H9 (cell line): ENCODE data around the gene BCAR3. TPM values are rescaled to one million over a fixed set of nuclear protein-coding genes. Genes with fewer than 3 reads are reported as not detected.

Experiments used
- DNase-seq: peaks from one replicate; pipeline ENCODE4 v3.0.0-alpha.2; 2017
- H2AFZ ChIP-seq: one replicate; pipeline ENCODE4 v1.6.1; 2013; ENCODE audit warnings: mild to moderate bottlenecking, low read length, control low read depth, moderate library complexity
- H2AK5ac ChIP-seq: 2 replicates; pipeline ENCODE4 v1.6.1; 2013; ENCODE audit warnings: low read length, control low read depth, mixed read lengths; ENCODE audit not compliant: insufficient read length
- H2BK120ac ChIP-seq: one replicate; pipeline ENCODE4 v1.6.1; 2013; ENCODE audit warnings: low read depth, mild to moderate bottlenecking, low read length, control low read depth, inconsistent platforms; ENCODE audit not compliant: poor library complexity, severe bottlenecking
- H2BK12ac ChIP-seq: 2 replicates; pipeline ENCODE4 v1.6.1; 2013; ENCODE audit warnings: low read length, control low read depth, mixed read lengths, low read depth; ENCODE audit not compliant: insufficient read length
- H2BK15ac ChIP-seq: 2 replicates; pipeline ENCODE4 v1.6.1; 2013; ENCODE audit warnings: low read depth, low read length, control low read depth
- H2BK20ac ChIP-seq: one replicate; pipeline ENCODE4 v1.6.1; 2013; ENCODE audit warnings: low read depth, mild to moderate bottlenecking, low read length, control low read depth, inconsistent platforms; ENCODE audit not compliant: poor library complexity, severe bottlenecking
- H2BK5ac ChIP-seq: 2 replicates; pipeline ENCODE4 v1.6.1; 2013; ENCODE audit warnings: low read length, control low read depth, mixed read lengths; ENCODE audit not compliant: insufficient read length
- H3K14ac ChIP-seq: 2 replicates; pipeline ENCODE4 v1.6.1; 2013; ENCODE audit warnings: low read length, control low read depth; ENCODE audit not compliant: insufficient read depth
- H3K18ac ChIP-seq: 2 replicates; pipeline ENCODE4 v1.6.1; 2013; ENCODE audit warnings: low read depth, mild to moderate bottlenecking, mixed read lengths, low read length, control low read depth; ENCODE audit not compliant: insufficient read length
- H3K23ac ChIP-seq: 2 replicates; pipeline ENCODE4 v1.6.1; 2013; ENCODE audit warnings: low read length, control low read depth, mixed read lengths, low read depth; ENCODE audit not compliant: insufficient read length
- H3K23me2 ChIP-seq: 2 replicates; pipeline ENCODE4 v1.6.1; 2013; ENCODE audit warnings: low read depth, mild to moderate bottlenecking, mixed read lengths, low read length, control low read depth; ENCODE audit not compliant: insufficient read length, poor library complexity, severe bottlenecking
- H3K27ac ChIP-seq: 2 replicates; pipeline ENCODE4 v1.5.1; 2013; ENCODE audit warnings: low read length, control low read depth, mixed read lengths, low read depth; ENCODE audit not compliant: insufficient read length
- H3K27me3 ChIP-seq: 2 replicates; pipeline ENCODE4 v1.6.1; 2013; ENCODE audit warnings: low read length, control low read depth, inconsistent platforms; ENCODE audit not compliant: insufficient read depth
- H3K4ac ChIP-seq: 2 replicates; pipeline ENCODE4 v1.6.1; 2013; ENCODE audit warnings: low read depth, mild to moderate bottlenecking, control low read depth, inconsistent platforms, low read length, moderate library complexity
- H3K4me1 ChIP-seq: 2 replicates; pipeline ENCODE4 v1.6.1; 2013; ENCODE audit warnings: low read length, control low read depth, inconsistent platforms; ENCODE audit not compliant: insufficient read depth
- H3K4me2 ChIP-seq: 2 replicates; pipeline ENCODE4 v1.6.1; 2013; ENCODE audit warnings: low read length, control low read depth, mixed read lengths; ENCODE audit not compliant: insufficient read length, insufficient read depth
- H3K56ac ChIP-seq: 2 replicates; pipeline ENCODE4 v1.6.1; 2013; ENCODE audit warnings: low read depth, mild to moderate bottlenecking, mixed read lengths, low read length, control low read depth; ENCODE audit not compliant: insufficient read length
- H3K79me1 ChIP-seq: 2 replicates; pipeline ENCODE4 v1.6.1; 2013; ENCODE audit warnings: low read depth, mild to moderate bottlenecking, moderate library complexity, low read length, control low read depth, inconsistent platforms; ENCODE audit not compliant: insufficient read depth, poor library complexity, severe bottlenecking
- H3K79me2 ChIP-seq: 2 replicates; pipeline ENCODE4 v1.6.1; 2013; ENCODE audit warnings: low read length, control low read depth, inconsistent platforms; ENCODE audit not compliant: insufficient read depth
- H3K9ac ChIP-seq: 2 replicates; pipeline ENCODE4 v1.6.1; 2013; ENCODE audit warnings: low read length, control low read depth, mixed read lengths; ENCODE audit not compliant: insufficient read length; ENCODE audit errors: extremely low read depth
- H3K9me3 ChIP-seq: one replicate; pipeline ENCODE4 v1.6.1; 2013; ENCODE audit warnings: low read depth, low read length, inconsistent platforms; ENCODE audit not compliant: control insufficient read depth
- H3T11ph ChIP-seq: one replicate; pipeline ENCODE4 v1.6.1; 2013; ENCODE audit warnings: mild to moderate bottlenecking, low read length, control low read depth, inconsistent platforms
- H4K20me1 ChIP-seq: one replicate; pipeline ENCODE4 v1.6.1; 2013; ENCODE audit not compliant: control insufficient read depth, insufficient read length, insufficient read depth
- H4K5ac ChIP-seq: 2 replicates; pipeline ENCODE4 v1.6.1; 2013; ENCODE audit warnings: low read depth, mild to moderate bottlenecking, mixed read lengths, low read length, control low read depth; ENCODE audit not compliant: insufficient read length
- H4K8ac ChIP-seq: replicated peaks from 2 replicates; pipeline ENCODE4 v1.6.1; 2013; ENCODE audit warnings: low read length, control low read depth, mixed read lengths, low read depth; ENCODE audit not compliant: insufficient read length
- H4K91ac ChIP-seq: 2 replicates; pipeline ENCODE4 v1.6.1; 2013; ENCODE audit warnings: low read depth, mild to moderate bottlenecking, moderate library complexity, mixed read lengths, low read length, control low read depth; ENCODE audit not compliant: insufficient read length
- H3K27ac Mint-ChIP-seq, 3 experiments: 2 replicates in 2 of 3; 3 replicates in 1 of 3; pipeline ENCODE4 v1.8.0; 2020 to 2021; ENCODE audit warnings: mixed read lengths in 3 of 3, mild to moderate bottlenecking in 1 of 3, moderate library complexity in 1 of 3
- H3K27me3 Mint-ChIP-seq: 2 replicates; pipeline ENCODE4 v1.8.0; 2021; ENCODE audit warnings: low read depth, mild to moderate bottlenecking, moderate library complexity, mixed read lengths
- H3K36me3 Mint-ChIP-seq, 3 experiments: 2 replicates in 2 of 3; 3 replicates in 1 of 3; pipeline ENCODE4 v1.8.0; 2020 to 2021; ENCODE audit warnings: low read depth in 3 of 3, mixed read lengths in 3 of 3; ENCODE audit not compliant: insufficient read depth in 1 of 3
- H3K4me1 Mint-ChIP-seq, 2 experiments: 2 replicates each; pipeline ENCODE4 v1.8.0; 2020; ENCODE audit warnings: mixed read lengths in 2 of 2
- H3K4me3 Mint-ChIP-seq, 2 experiments: 2 replicates in 1 of 2; 3 replicates in 1 of 2; pipeline ENCODE4 v1.8.0; 2020 to 2021; ENCODE audit warnings: mild to moderate bottlenecking in 2 of 2, mixed read lengths in 2 of 2, moderate library complexity in 1 of 2
- H3K9me3 Mint-ChIP-seq, 2 experiments: 2 replicates in 1 of 2; 3 replicates in 1 of 2; pipeline ENCODE4 v1.8.0; 2020; ENCODE audit warnings: mild to moderate bottlenecking in 2 of 2, mixed read lengths in 2 of 2, moderate library complexity in 1 of 2
- CTCF ChIP-seq: fragments of 200-600 bp; sonication (generic); conservative IDR thresholded peaks from 3 replicates; pipeline ENCODE4 v1.8.0; 2021; ENCODE audit warnings: antibody characterized with exemption, mild to moderate bottlenecking
- WGBS: extraction: QIAGEN DNeasy Blood & Tissue Kit; methylation state at CpG from one replicate; pipeline ENCODE4 v1.1.7; 2013; ENCODE audit warnings: missing lambda C conversion rate, low lambda C conversion rate, mixed read lengths; ENCODE audit not compliant: insufficient read length; ENCODE audit errors: extremely low coverage; 5-methylcytosine and 5-hydroxymethylcytosine counted together
- total RNA-seq: library from RNA; stranded (reverse); gene quantifications from 2 replicates; pipeline ENCODE4 v1.2.1, GENCODE V29; 2021

The BCAR3 gene
- total RNA-seq, 1 experiment from 2014 or later: 4.9 TPM

- Histone ChIP-seq H2BK12ac (no peak overlapping the region), H2BK5ac (no peak overlapping the region), H2AK5ac (no peak overlapping the region), H3T11ph (no peak overlapping the region), H3K79me1 (no peaks in the 10 kb centered on the region), H2BK20ac (no peak overlapping the region), H2BK15ac (no peak overlapping the region), H4K8ac (no peak overlapping the region), H3K18ac (no peak overlapping the region), H3K27me3 (no peaks in the 10 kb centered on the region), H3K27ac (no peak overlapping the region), H4K91ac (no peak overlapping the region), H3K79me2 (no peaks in the 10 kb centered on the region; the same call in 1 of the 2 replicates), H3K14ac (no peak overlapping the region), H3K9ac (no peak overlapping the region), H3K9me3 (no peaks in the 10 kb centered on the region), H4K5ac (no peak overlapping the region), H4K20me1 (no peaks in the 10 kb centered on the region), H3K4me2 (no peak overlapping the region), H2BK120ac (no peak overlapping the region), H3K4ac (no peak overlapping the region), H3K56ac (no peak overlapping the region), H2AFZ (no peak overlapping the region), H3K23me2 (no peaks in the 10 kb centered on the region), H3K4me1 (peaks cover 26% of the 10 kb centered on the region), H3K23ac (no peak overlapping the region)
- Mint-ChIP-seq H3K4me1 (peaks cover 63 to 66% of the 10 kb centered on the region in 2 experiments), H3K36me3 (no peaks in the 10 kb centered on the region), H3K27me3 (no peaks in the 10 kb centered on the region), H3K4me3 (no peak overlapping the region), H3K9me3 (no peaks in the 10 kb centered on the region), H3K27ac (no peak overlapping the region)
- no peak for TF ChIP-seq CTCF
- no peak for DNase-seq
- WGBS: no CpG with 5 or more reads among the region's 3 CpGs
Measured at GRCh38 chr1:93612510-93612909, 69.1 kb downstream of the BCAR3 start.
